22Rv1 (cell line): Measurements from ENCODE around the gene KDM3B.

Experiments used
- CTCF ChIP-seq: fragments of 450-650 bp; IDR thresholded peaks from 2 replicates; pipeline ENCODE4 v1.5.1; 2017; ENCODE audit warnings: mild to moderate bottlenecking
- ZFX ChIP-seq: fragments of 450-650 bp; IDR thresholded peaks from 2 replicates; pipeline ENCODE4 v1.6.1; 2017; ENCODE audit warnings: antibody characterized with exemption, borderline replicate concordance

- TF ChIP-seq CTCF (no peak), ZFX (no peak)
Observed at GRCh38 chr5:138465261-138466124, 113.0 kb downstream of the KDM3B start, which contains the start of gene EGR1.
